Measurements from ENCODE around the gene MYMX. TPM values are rescaled to one million over a fixed set of nuclear protein-coding genes. Genes with fewer than 3 reads are reported as not detected.

Gene MYMX
- total RNA-seq, 1 donor from 2014 or later: 0.26 TPM

GRCh38 chr6:44250718-44251123 lies 34.0 kb downstream of the MYMX start:
- DNase-seq (ENCODE audit: low spot score): no peak

DNA sequence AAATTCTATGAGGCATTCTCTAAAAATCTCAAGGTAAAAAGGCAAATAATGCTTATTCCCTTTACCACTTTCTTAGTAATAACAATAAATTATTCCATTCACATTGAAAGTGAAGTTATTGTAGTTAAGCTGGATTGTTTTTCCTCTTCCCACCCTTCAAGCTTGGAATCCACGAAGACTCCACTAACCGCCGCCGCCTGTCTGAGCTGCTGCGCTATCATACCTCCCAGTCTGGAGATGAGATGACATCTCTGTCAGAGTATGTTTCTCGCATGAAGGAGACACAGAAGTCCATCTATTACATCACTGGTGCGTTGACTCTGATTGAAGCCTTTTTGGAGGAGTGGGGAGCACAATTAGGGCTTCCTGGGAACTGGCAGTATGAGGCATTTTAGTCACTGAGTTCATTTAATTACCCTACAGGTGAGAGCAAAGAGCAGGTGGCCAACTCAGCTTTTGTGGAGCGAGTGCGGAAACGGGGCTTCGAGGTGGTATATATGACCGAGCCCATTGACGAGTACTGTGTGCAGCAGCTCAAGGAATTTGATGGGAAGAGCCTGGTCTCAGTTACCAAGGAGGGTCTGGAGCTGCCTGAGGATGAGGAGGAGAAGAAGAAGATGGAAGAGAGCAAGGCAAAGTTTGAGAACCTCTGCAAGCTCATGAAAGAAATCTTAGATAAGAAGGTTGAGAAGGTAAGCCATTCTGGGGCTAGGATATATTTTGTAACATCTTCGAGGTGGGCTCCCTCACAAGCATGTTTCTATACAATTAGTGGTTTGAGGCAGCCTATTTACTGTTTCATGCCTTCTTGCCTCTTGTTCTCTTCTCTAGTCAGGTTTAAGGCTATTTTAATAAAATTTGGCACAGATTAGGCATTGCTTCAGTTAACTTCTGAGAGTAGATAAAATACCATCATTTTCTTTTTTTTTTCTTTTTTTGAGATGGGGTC lies 35.1 kb downstream of the MYMX start:
- DNase-seq (ENCODE audit: low spot score): no peak

DNA sequence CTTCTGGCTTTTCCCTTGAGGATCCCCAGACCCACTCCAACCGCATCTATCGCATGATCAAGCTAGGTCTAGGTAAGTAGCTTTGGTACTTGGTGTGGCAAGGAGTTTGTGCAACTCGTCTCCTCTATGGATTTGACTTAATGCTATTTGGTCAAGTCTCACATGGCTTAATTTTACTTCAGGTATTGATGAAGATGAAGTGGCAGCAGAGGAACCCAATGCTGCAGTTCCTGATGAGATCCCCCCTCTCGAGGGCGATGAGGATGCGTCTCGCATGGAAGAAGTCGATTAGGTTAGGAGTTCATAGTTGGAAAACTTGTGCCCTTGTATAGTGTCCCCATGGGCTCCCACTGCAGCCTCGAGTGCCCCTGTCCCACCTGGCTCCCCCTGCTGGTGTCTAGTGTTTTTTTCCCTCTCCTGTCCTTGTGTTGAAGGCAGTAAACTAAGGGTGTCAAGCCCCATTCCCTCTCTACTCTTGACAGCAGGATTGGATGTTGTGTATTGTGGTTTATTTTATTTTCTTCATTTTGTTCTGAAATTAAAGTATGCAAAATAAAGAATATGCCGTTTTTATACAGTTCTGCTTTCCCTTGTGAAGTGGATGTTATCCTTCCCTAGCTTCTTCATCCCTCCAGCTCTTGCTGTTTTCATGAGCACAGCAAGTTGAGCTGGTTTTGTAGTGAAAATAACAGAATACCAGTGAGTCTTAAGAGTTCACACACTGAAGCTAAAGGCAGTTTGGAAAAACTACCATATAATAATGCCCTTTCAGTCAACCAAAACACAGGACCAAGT lies 36.8 kb downstream of the MYMX start:
- no peak for DNase-seq (ENCODE audit: low spot score)

GRCh38 chr6:44254191-44255104 lies 37.7 kb downstream of the MYMX start:
- DNase-seq (ENCODE audit: low spot score): no peak

GRCh38 chr6:44255105-44255808 lies 38.5 kb downstream of the MYMX start:
- DNase-seq (ENCODE audit: low spot score): no peak

- DNase-seq (ENCODE audit: low spot score): no peak
Observed at GRCh38 chr6:44255871-44256774, 39.4 kb downstream of the MYMX start.

DNA sequence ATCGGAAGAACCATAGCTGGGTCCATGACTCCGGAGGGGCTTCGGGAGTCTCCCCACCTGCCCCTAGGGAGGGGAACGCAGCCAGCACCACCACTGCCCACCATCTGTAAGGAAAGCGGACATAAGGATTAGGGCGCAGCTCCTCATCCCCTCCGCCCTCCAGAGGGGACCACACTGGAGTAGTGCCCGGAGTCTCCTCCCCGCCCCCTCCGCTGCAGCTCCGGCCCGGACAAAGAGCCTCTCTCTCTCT lies 40.0 kb downstream of the MYMX start:
- no peak for DNase-seq (ENCODE audit: low spot score)

DNA sequence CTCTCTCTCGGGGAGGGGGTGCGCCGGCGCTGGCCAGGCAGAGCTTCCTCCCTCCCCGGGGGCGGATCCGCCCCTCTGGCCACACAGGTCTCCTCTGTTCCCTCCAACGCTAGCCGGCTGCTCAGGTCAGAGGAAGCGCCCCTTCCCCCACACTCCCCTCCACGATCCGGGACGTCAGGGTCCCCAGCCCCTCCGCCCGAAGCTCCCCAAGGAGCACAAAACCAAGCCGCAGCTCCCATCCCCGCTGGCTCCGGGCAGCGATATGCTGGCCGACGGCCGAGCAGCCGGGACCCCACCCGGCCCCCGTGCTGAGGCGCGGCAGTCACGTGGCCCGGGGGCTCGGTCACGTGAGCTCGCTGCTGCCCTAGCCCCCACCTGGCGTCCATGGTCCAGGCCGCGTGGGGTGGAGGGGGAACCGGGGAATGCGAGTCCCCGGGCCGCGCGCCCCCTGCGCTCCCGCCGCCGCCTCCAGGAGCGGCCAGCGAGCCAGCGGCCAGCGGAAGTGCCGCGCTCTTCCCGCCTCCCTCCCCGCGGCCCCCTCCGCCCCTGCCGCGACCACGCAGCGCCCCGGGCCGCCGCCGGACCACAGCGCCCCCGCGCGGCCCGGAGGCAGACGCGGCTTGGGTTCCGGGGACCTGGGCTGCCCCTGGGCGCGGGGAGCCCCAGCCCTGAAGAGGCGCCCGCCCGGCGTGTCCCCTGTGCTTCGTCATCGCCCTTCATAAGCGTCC lies 40.5 kb downstream of the MYMX start, which contains the start of gene SLC35B2:
Gene SLC35B2, minus strand, starts transcription at position 504 of the 728 bp plus-strand sequence. Its CDS starts 118 bp downstream, at position 386.
- DNase-seq (ENCODE audit: low spot score): peak; percentile 49

DNA sequence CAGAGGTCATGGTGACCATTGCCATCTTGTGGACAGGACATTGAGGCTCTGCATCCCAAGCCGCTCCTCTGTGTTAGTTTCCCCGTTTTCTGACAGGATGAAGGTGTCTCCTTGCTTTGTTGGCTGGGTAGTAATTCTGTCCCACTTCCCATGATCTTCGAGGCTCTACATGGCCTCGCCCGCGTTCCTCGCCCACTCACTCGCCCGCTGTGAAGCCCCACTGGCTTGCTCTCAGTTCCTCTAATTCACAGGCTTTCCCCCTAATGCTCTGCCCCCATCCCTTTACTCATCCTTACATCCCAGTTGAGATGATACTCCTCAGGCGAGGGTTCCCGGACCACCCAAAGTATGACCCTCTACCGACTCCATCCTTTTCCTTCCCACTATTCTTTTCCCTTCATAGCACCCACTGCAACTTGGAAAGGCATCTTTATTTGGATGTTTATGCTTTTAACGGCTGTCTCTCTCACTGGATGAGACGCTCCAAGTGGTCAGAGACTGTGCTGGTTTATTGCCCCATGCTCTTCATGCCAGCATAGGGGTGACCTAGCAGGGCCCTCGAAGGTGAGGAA lies 41.1 kb downstream of the MYMX start:
- DNase-seq (ENCODE audit: low spot score): no peak

- no peak for DNase-seq (ENCODE audit: low spot score)
Observed at GRCh38 chr6:44258325-44258863, 41.7 kb downstream of the MYMX start.

- no peak for DNase-seq (ENCODE audit: low spot score)
Observed at GRCh38 chr6:44258921-44259320, 42.2 kb downstream of the MYMX start.

DNA sequence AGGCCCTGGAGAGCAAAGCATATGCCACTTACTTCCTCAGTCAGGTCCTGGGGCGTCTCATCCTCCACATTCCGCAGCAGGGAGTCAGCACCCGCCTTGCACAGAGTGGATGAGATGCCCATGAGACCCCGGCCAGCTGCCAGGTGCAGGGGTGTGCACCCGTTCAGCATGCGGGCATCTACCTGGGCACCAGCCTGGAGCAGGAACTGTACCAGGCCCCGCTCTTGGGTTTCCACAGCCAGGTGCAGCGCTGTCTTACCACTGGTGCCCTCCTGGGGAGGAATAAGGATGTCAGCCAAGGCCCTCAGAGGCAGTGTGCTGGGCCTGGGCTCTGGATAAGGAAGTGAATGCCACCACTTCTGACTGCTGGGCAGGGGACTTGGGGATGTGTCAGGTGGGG lies 43.3 kb downstream of the MYMX start:
- no peak for DNase-seq (ENCODE audit: low spot score)

DNA sequence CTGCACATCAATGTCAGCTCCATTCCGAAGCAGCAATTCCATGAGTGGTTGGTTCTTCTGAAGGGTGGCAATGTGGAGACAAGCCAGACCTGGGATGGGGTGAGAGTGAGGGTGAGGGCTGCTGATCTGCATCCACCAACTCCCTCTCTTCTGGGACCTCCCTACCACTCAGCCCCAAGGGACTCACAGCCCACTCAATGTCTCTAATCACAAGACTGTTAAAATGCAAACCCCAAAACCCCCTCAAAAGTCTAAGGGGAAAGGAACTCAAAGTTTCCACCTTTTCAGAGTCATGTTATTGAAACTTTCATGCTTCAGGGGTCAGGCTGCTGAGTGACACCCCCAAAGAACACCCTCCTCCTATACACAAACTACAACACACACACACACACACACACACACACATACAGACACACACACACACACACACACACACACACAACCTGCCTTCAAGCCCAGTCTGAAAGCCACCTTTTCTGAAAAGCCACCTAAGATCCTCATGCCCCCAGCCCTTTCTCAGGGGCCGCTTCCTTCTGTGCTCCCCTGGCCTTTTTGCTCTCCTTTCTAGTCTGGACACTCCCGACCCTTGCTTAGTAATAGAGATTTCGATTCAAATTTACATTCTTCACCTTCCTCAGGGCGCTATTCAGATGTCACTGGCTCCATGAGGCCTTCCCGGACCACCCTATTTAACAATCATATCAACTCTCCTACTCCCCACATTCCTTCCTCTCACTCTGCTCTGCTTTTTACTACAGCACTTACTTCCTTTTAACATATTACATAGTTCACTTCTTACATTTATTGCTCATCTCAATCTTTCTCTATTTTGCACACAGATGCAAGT lies 43.9 kb downstream of the MYMX start:
- no peak for DNase-seq (ENCODE audit: low spot score)

GRCh38 chr6:44261581-44261980 lies 44.9 kb downstream of the MYMX start:
- DNase-seq (ENCODE audit: low spot score): no peak

DNA sequence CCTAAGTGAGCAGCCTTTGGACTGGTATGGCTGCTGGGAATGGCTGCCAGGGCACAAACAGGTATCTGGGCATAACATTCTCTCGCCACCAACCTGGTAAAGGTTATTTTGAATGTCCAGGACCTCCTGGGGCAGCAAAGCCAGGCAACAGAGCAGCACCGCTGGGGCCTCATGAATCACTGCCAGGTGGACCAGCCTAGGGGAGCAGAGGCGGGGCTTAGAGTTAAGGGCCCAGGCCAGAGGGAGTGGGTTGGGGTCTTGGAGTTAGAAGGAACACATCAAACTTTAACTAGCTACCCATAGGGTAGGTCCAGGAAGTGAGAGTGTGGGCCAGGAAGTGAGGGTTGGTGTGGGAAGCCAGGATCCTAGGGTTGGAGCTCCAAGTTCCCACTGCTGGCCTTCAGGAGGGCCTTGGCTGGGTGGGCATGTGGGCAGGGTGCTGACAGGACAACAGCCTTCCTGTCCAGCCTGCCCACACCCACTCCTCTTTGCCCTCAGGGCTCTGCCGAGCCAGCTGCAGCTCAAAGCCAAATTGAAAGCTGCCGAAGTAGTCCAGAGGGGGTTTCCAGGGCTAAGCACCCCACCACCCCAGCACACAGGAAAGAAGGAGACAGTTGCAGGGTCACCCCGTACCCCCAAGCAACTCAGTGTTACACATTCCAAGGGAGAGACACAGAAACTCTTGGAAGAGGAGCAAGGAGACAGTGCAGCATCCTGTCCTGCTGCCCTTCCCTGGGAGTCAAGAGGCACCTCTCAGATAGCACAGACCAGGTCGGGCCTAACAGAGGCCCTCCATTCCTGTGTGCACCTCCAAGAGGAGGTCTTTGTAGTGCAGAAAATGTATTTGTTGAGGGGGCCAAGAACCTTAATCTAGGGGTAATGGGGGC lies 46.0 kb downstream of the MYMX start:
- no peak for DNase-seq (ENCODE audit: low spot score)

DNA sequence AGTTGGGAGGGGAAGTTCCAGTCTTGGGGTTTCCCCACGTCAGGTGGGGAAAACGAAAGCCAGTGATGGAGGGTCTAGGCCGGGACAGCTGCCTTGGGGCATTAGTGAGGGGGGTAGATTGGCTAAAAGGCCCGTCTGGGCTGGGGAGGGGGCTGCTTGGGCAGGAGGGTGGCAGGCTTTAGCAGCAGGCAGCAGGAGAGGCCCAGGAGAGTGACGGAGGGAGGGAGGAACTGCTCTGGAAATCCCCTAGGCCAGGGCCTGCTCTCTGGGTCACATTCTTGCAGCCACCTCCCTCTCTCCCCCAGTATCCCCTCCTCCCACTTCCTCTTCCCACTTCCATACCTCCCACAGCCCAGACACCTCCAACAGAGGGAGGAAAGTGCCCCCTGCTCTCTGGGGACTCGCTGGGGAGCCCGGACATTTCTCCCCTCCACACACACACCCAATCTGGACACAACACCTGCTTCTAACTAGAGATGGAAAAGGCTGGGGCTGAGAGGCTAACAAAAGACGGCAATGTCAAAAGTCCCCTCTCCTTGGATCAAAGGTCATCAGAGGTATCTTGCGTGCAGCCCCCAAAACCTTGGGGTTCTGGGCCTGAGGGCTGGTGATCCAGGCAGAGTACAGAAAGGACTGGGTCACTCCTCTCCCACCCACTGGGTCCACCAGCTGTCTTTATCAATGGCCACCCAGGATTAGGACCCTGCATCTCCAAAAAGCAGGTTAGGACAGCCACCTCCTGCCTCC lies 46.8 kb downstream of the MYMX start:
- DNase-seq (ENCODE audit: low spot score): no peak

All from mucosa of gallbladder (tissue), 1 donor.